DND-41 (cell line): ENCODE measurements around the gene CREB3L2.
"Not testable (repeated sequence)": the region's sequence is repeated elsewhere in the genome, so short reads cannot be mapped to it uniquely, and the experiment has no call there.

Source experiments
- ATAC-seq: fragments of 200-7000 bp; cut with Tn5 transposase; 3 replicates; pipeline ENCODE4 v1.9.1; 2021; ENCODE audit warnings: low read depth; ENCODE audit not compliant: insufficient read depth
- DNase-seq: peaks from one replicate; pipeline ENCODE4 v3.0.0-alpha.2; 2020
- H2AFZ ChIP-seq: 2 replicates; pipeline ENCODE4 v1.6.0; 2012; ENCODE audit warnings: low read depth, low read length
- H3K27ac ChIP-seq: 2 replicates; pipeline ENCODE4 v1.5.1; 2012; ENCODE audit warnings: low read length, inconsistent platforms
- H3K27me3 ChIP-seq: fragments of 200-600 bp; sonication (generic); 2 replicates; pipeline ENCODE4 v1.6.0; 2012; ENCODE audit warnings: low read length, mild to moderate bottlenecking, inconsistent platforms; ENCODE audit not compliant: insufficient read depth, poor library complexity
- H3K36me3 ChIP-seq: 2 replicates; pipeline ENCODE4 v1.5.1; 2012; ENCODE audit warnings: low read length, inconsistent platforms; ENCODE audit not compliant: insufficient read depth
- H3K4me1 ChIP-seq: 2 replicates; pipeline ENCODE4 v1.5.1; 2012; ENCODE audit warnings: mild to moderate bottlenecking, low read length; ENCODE audit not compliant: insufficient read depth
- H3K4me2 ChIP-seq: 2 replicates; pipeline ENCODE4 v1.6.0; 2012; ENCODE audit warnings: mild to moderate bottlenecking, moderate library complexity, low read length, inconsistent platforms; ENCODE audit not compliant: insufficient read depth
- H3K4me3 ChIP-seq, 2 experiments: fragments of 200-600 bp in 1 of 2; shearing (Covaris generic) in 1 of 2; 2 replicates each; pipeline ENCODE4 v1.5.1; 2012 to 2016; ENCODE audit warnings: inconsistent platforms in 2 of 2, low read length in 2 of 2, mild to moderate bottlenecking in 2 of 2, low read depth in 1 of 2, moderate library complexity in 1 of 2
- H3K79me2 ChIP-seq: 2 replicates; pipeline ENCODE4 v1.6.0; 2012; ENCODE audit warnings: low read length, inconsistent platforms; ENCODE audit not compliant: insufficient read depth
- H3K9ac ChIP-seq: 2 replicates; pipeline ENCODE4 v1.6.0; 2012; ENCODE audit warnings: low read depth, mild to moderate bottlenecking, inconsistent platforms, low read length, moderate library complexity
- H3K9me3 ChIP-seq: 2 replicates; pipeline ENCODE4 v1.5.1; 2012; ENCODE audit warnings: low read length, moderate library complexity, mild to moderate bottlenecking, inconsistent platforms; ENCODE audit not compliant: insufficient read depth, severe bottlenecking
- H4K20me1 ChIP-seq: 2 replicates; pipeline ENCODE4 v1.6.0; 2012; ENCODE audit warnings: low read length; ENCODE audit not compliant: insufficient read depth
- EZH2 ChIP-seq: IDR thresholded peaks from 3 replicates; pipeline ENCODE4 v1.6.1; 2012; ENCODE audit warnings: borderline replicate concordance, low read depth, mild to moderate bottlenecking, moderate library complexity, low read length, inconsistent platforms; ENCODE audit not compliant: severe bottlenecking
- TF ChIP-seq, protein P1 (sequence below): IDR thresholded peaks from 2 replicates; pipeline ENCODE4 v1.5.1; 2012; ENCODE audit warnings: borderline replicate concordance, low read length, moderate library complexity, mild to moderate bottlenecking; ENCODE audit not compliant: poor library complexity, severe bottlenecking; ENCODE audit errors: extremely low read depth

CREB3L2 gene

DNA sequence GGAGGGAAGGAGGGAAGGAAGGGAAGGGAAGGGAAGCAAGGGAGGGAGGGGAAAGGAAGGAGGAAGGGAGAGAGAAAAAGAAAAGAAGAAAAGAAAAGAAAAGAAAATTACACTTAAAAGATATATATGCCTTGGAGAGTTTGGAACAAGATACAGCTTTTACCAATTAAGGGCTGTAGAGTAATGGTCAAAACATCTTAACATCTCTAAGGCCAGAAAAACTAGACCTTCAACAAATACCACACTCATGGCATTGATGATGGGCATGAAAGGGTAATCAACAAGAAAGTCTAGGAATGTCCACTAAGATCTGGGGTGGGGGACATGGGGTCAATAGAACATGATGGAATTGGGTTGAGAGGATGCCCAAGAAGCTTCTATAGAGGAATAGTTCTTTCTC is 74.5 kb downstream of the CREB3L2 start:
- Histone ChIP-seq H3K9me3 (no peaks in the 10 kb centered on the region), H3K27me3 (no peaks in the 10 kb centered on the region), H3K79me2 (no peaks in the 10 kb centered on the region), H4K20me1 (no peaks in the 10 kb centered on the region), H3K27ac (no peak overlapping the region), H2AFZ (no peak overlapping the region), H3K9ac (no peak overlapping the region), H3K4me2 (no peak overlapping the region), H3K4me3 (no peak overlapping the region), H3K36me3 (peaks cover 9% of the 10 kb centered on the region; the same call in 1 of the 2 replicates), H3K4me1 (no peaks in the 10 kb centered on the region)
- ATAC-seq (no peak), DNase-seq (no peak)
- TF ChIP-seq, protein P1, sequence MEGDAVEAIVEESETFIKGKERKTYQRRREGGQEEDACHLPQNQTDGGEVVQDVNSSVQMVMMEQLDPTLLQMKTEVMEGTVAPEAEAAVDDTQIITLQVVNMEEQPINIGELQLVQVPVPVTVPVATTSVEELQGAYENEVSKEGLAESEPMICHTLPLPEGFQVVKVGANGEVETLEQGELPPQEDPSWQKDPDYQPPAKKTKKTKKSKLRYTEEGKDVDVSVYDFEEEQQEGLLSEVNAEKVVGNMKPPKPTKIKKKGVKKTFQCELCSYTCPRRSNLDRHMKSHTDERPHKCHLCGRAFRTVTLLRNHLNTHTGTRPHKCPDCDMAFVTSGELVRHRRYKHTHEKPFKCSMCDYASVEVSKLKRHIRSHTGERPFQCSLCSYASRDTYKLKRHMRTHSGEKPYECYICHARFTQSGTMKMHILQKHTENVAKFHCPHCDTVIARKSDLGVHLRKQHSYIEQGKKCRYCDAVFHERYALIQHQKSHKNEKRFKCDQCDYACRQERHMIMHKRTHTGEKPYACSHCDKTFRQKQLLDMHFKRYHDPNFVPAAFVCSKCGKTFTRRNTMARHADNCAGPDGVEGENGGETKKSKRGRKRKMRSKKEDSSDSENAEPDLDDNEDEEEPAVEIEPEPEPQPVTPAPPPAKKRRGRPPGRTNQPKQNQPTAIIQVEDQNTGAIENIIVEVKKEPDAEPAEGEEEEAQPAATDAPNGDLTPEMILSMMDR = no peak
- no peak for TF ChIP-seq EZH2

DNA sequence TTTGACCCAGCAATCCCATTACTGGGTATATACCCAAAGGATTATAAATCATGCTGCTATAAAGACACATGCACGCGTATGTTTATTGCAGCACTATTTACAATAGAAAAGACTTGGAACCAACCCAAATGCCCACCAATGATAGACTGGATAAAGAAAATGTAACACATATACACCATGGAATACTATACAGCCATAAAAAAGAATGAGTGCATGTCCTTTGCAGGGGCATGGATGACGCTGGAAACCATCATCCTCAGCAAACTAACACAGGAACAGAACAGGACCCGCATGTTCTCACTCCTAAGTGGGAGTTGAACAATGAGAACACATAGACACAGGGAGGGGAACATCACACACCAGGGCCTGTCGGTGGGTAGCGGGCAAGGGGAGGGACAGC is 75.7 kb downstream of the CREB3L2 start:
- not testable (repeated sequence) for ATAC-seq, H3K4me3 ChIP-seq, H3K4me1 ChIP-seq, DNase-seq, H3K27ac ChIP-seq, H3K79me2 ChIP-seq, H3K9me3 ChIP-seq, H3K27me3 ChIP-seq, H2AFZ ChIP-seq, H4K20me1 ChIP-seq, H3K36me3 ChIP-seq, H3K4me2 ChIP-seq, H3K9ac ChIP-seq

DNA sequence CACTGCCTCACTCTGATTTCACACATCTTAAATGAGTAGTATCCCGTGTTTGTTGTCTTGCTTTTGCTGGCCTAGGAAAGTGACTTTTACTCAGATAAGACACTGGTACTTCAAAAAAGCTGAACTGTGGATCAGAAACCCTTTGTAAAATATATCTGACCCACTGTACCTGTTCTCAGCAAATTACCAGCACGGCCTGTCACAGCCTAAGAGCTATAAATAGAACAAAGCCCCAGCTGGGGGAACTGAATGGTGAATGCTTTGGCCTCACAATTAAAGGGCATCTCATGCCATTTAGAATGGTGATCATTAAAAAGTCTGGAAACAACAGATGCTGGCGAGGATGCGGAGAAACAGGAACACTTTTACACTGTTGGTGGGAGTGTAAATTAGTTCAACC is 76.1 kb downstream of the CREB3L2 start:
- Histone ChIP-seq H4K20me1 (no peaks in the 10 kb centered on the region), H3K27me3 (no peaks in the 10 kb centered on the region), H3K36me3 (peaks cover 9% of the 10 kb centered on the region; the same call in 1 of the 2 replicates), H3K79me2 (no peaks in the 10 kb centered on the region), H2AFZ (no peak overlapping the region), H3K27ac (no peak overlapping the region), H3K4me1 (no peaks in the 10 kb centered on the region), H3K4me2 (no peak overlapping the region), H3K4me3 (no peak overlapping the region), H3K9me3 (no peaks in the 10 kb centered on the region), H3K9ac (no peak overlapping the region)
- TF ChIP-seq EZH2 = no peak
- TF ChIP-seq, protein P1 = no peak
- ATAC-seq = no peak
- no peak for DNase-seq

DNA sequence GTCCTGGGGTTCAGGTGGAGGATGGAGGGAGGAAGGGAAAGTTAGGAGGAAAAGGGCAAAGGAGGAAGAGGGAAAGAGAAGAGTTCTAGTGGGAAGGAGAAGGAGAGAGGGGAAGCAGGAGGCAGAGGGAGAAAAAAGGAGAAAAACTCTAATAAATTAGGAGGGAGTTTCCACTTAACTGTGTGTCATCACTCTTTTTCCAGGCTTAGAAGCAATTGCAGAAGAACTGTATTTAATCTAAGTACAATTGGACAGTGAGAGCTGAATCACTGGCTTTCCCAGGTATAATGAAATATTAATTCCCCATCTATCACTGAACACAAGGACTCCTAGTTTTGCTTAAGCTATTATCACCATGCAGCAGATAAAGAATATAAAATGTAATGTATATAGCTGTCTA is 76.8 kb downstream of the CREB3L2 start:
- no peaks in the 10 kb centered on the region for H4K20me1 ChIP-seq
- DNase-seq = no peak
- no peak for TF ChIP-seq EZH2
- TF ChIP-seq, protein P1 = no peak
- H3K4me3 ChIP-seq = no peak overlapping the region
- no peak overlapping the region for H3K4me2 ChIP-seq
- no peak overlapping the region for H3K27ac ChIP-seq
- no peaks in the 10 kb centered on the region for H3K79me2 ChIP-seq
- H3K27me3 ChIP-seq = no peaks in the 10 kb centered on the region
- H3K9ac ChIP-seq = no peak overlapping the region
- peaks cover 9% of the 10 kb centered on the region; the same call in 1 of the 2 replicates for H3K36me3 ChIP-seq
- H3K9me3 ChIP-seq = no peaks in the 10 kb centered on the region
- H3K4me1 ChIP-seq = no peaks in the 10 kb centered on the region
- no peak overlapping the region for H2AFZ ChIP-seq
- ATAC-seq = no peak
